HG03139 (cell line): Measurements from ENCODE around the gene CCL3.
A peak's percentile ranks its signal among the peaks of the same experiment; 100 is the strongest.
"Not testable (repeated sequence)": the region's sequence is repeated elsewhere in the genome, so short reads cannot be mapped to it uniquely, and the experiment has no call there.

Source experiments
- ATAC-seq: cut with Tn5 transposase; IDR thresholded peaks from one replicate; pipeline ENCODE4 v1.9.1; 2021; ENCODE audit not compliant: unreplicated experiment

The CCL3 gene

GRCh38 chr17:36089888-36090836, at the start of gene CCL3:
TSS of gene CCL3 (minus strand) at chr17:36090143. CDS start at chr17:36090058, 85 bp downstream.
- ATAC-seq = peak; percentile 59

- no peak for ATAC-seq
These were observed 46.5 kb upstream of the CCL3 start for GRCh38 chr17:36136439-36136838.

- no peak for ATAC-seq
These were observed 46.1 kb upstream of the CCL3 start for GRCh38 chr17:36136036-36136435.

GRCh38 chr17:36135465-36135864, 45.5 kb upstream of the CCL3 start:
- no peak for ATAC-seq

- ATAC-seq = no peak
These were observed 43.8 kb upstream of the CCL3 start for GRCh38 chr17:36133602-36134236.

- no peak for ATAC-seq
These were observed 42.5 kb upstream of the CCL3 start for GRCh38 chr17:36132421-36132831.

GRCh38 chr17:36131931-36132330, 42.0 kb upstream of the CCL3 start:
- no peak for ATAC-seq

- no peak for ATAC-seq
These were observed 41.5 kb upstream of the CCL3 start for GRCh38 chr17:36131421-36131820.

GRCh38 chr17:36130346-36130745, 40.4 kb upstream of the CCL3 start:
- ATAC-seq = no peak

- no peak for ATAC-seq
These were observed 39.7 kb upstream of the CCL3 start for GRCh38 chr17:36129616-36130015.

- ATAC-seq = no peak
These were observed 38.6 kb upstream of the CCL3 start for GRCh38 chr17:36128411-36128978.

GRCh38 chr17:36127911-36128310, 38.0 kb upstream of the CCL3 start:
- no peak for ATAC-seq

- no peak for ATAC-seq
These were observed 37.4 kb upstream of the CCL3 start for GRCh38 chr17:36127199-36127893.

- no peak for ATAC-seq
These were observed 35.2 kb upstream of the CCL3 start for GRCh38 chr17:36124879-36125824.

GRCh38 chr17:36123431-36123830, 33.5 kb upstream of the CCL3 start:
- ATAC-seq = no peak

GRCh38 chr17:36121099-36121498, 31.2 kb upstream of the CCL3 start:
- not testable (repeated sequence) for ATAC-seq

GRCh38 chr17:36120221-36120620, 30.3 kb upstream of the CCL3 start:
- ATAC-seq = no peak

GRCh38 chr17:36118477-36119353, 28.8 kb upstream of the CCL3 start:
- no peak for ATAC-seq
